Measurements from ENCODE around the gene PEX5L.

GRCh38 chr3:180085122-180085710 lies 48.5 kb upstream of the PEX5L start:
- TF ChIP-seq CTCF (IDR thresholded peaks at IDR 0.05; ENCODE audit: insufficient read depth, low read length, poor library complexity, severe bottlenecking): no peak
- no peak for TF ChIP-seq EZH2phosphoT487 (conservative IDR thresholded peaks at IDR 0.05; ENCODE audit: low read length)
